GM23248 (cell line): ENCODE measurements around the gene MAFG.

Experiments
- EZH2 ChIP-seq: fragments of 200-600 bp; sonication (generic); IDR thresholded peaks from 2 replicates; pipeline ENCODE4 v1.6.1; 2018; ENCODE audit warnings: antibody characterized with exemption, mild to moderate bottlenecking; ENCODE audit not compliant: insufficient read depth, poor library complexity, severe bottlenecking
- EZH2phosphoT487 ChIP-seq: fragments of 200-600 bp; sonication (generic); IDR thresholded peaks from 2 replicates; pipeline ENCODE4 v1.6.1; 2018; ENCODE audit warnings: antibody characterized with exemption, moderate library complexity, mild to moderate bottlenecking, low read depth; ENCODE audit not compliant: insufficient read depth

DNA sequence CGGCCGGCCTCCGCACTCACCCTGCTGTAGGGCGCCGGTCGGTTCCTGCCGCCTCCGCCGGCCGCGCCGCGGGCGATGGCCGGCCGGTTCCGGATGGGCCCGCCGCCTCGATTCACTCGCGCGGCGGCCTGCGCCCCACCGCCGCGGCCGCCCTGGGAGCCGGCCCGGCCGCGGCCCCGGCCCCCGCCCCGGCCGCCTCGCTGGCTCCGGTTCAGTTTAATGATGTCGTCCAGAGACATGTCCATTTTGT, 36.3 kb downstream of the MAFG start:
- no peak for TF ChIP-seq EZH2
- no peak for TF ChIP-seq EZH2phosphoT487
